Stimulated activated CD4-positive, alpha-beta T cell treated with anti-CD3 and anti-CD28 coated beads, Interleukin-4, amount 100 ng/mL, for 24 hours (primary cell): ENCODE measurements around the gene SRCIN1.
A peak's percentile ranks its signal among the peaks of the same experiment; 100 is the strongest.

Source experiments
- DNase-seq: peaks from one replicate; pipeline ENCODE4 v3.0.0-alpha.2; 2020

SRCIN1 gene

DNA sequence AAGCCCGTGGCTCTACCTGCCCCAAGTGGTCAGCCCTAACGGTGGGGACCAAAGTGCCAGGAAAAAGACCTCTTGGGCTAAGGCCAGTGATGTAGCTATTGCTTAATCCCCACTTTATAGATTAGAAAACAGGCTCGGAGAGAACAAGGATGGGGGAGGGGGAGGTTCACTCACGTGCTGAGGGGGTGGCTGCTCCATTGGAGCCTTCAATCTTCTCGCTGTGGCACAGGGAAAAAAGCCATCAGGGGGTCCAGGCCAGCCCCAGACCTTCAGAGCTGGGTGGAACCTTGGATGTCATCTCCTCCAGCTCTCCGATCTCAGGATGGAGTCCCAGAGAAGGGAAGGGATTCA lies 45.9 kb downstream of the SRCIN1 start:
- DNase-seq: no peak

DNA sequence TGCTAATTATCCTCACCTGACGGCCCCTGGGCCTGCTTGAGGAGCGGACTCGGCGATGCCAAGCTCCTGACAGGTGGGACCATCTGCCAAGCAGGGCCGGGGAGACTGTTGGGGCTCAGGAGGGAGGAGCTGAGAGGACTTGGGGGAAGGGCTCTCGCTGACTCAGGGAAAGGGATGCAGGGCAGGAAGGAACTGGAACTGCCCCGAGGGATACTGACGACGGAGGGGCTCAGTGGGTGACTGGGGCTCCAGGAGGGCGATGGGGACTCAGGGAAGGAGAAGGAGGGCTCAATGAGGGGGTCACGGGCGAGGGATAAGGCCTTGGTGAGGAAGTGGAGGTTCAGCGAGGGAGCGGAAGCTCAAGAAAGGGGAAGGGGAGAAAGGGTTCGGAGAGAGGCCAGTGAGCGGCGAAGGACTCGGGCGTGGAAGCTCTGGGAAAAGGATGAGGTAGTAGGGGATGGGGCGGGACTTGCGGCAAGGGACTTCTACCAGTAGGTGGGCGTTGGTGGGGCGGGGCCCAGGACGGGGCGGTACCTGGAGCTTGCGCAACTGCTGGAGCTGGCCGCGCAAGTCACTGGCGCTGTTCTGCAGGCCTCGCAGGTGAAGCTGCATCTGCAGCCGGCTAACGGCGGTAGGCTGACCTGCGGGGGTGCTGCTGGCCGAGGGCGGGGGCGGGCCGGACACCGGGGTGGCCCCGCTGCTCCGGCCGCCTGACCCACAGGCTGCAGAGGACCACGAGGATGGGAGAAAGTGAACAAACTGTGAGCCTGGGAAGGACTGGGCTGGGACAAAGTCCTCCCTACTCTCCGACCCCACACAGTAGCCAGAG lies 46.5 kb downstream of the SRCIN1 start:
- DNase-seq: peak; percentile 93

DNA sequence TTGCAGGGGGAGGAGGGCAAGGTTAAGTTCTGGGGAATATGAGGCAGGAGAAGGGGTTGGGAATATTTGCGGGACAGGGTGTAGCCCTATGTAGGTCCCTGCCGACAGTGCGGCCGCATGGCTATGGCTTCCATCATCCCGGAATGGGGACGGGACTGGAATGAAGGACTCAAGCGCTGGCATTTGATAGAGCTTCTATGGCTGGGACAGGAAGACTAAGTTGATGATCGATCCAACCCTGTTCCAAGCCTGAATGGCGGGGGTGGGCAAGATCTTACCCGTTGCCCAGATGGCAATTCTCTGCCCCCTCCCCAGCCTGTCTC lies 47.1 kb downstream of the SRCIN1 start:
- DNase-seq: no peak

DNA sequence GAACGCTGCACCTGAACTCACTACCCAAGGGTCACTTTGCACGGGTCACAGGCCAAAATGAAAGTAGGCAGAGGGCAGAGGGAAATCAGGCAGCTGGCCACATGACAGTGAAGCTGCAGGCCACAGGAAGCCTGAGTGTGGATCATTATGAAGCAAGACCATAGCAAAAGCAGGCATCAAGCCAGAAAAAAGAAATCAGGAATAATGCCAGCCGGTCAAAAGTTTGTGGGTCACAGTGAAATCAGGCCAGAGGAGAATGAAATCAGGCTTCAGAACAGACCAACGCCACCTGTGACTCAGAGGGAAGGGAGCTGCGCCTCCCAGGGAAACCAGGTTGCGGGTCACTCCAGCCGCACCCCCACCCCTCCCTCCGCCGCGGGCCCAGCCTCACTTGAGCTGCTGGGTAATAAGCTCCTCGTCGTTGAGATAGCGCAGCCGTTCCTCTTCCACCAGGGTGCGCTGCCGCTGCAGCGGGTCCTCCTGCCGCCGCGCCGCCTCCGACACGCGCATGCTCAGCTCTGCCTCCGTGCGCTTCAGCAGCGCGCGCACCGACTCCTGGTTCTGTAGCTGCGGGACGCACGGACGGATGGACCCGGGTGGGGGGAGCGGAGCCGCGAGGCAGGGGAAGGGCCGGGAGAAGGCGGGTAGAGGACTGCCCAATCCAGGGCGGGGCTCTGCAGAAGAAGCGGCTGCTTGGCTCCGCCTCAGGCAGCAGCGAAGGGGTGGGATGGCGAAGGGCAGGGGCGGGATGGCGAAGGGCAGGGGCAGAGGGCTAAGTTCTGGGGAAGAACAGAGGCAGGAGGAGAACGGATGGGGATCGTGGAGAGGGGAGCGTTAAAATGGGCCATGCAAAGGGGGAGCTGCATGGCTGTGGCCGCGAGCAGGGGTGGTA lies 47.7 kb downstream of the SRCIN1 start:
- peak; percentile 92 for DNase-seq

DNA sequence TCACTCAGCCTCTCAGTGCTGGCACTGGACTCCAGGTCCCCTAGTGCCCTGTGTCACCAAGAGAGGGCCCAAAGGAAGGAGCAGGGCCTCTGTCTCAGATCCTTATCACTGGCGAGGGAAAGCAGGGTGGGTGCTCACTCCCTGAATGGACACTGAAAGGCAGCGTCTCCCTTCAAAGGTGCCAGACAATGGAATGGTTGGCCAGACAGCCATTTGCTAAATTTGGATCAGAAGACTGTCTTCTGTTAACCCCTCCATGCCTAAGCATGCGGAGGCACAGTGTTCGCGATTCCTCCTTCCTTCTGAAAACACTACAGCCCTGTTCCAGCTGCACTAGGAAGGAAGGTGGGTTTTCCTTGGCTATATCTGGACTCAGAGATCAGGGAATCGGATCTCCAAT lies 48.4 kb downstream of the SRCIN1 start:
- no peak for DNase-seq

DNA sequence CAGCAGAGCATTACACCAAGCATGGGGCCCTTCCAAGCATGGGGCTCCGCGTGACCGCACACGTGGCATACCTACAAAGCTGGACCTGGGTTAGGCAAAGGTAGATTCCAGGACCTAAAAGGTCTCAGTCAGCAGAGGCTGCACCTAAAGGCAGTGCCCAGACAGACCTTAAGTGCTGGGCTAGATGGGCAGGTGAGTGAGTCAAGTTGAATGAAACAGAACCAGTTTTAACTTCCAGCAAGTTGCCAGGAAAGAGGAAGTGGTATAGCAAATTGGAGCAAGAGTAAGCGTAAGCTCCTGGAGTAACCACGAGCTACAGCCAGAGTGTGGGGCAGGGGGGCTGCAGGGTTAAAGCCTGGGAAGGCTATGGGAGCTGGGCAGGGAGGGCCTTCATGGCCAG lies 49.5 kb downstream of the SRCIN1 start:
- DNase-seq: no peak

DNA sequence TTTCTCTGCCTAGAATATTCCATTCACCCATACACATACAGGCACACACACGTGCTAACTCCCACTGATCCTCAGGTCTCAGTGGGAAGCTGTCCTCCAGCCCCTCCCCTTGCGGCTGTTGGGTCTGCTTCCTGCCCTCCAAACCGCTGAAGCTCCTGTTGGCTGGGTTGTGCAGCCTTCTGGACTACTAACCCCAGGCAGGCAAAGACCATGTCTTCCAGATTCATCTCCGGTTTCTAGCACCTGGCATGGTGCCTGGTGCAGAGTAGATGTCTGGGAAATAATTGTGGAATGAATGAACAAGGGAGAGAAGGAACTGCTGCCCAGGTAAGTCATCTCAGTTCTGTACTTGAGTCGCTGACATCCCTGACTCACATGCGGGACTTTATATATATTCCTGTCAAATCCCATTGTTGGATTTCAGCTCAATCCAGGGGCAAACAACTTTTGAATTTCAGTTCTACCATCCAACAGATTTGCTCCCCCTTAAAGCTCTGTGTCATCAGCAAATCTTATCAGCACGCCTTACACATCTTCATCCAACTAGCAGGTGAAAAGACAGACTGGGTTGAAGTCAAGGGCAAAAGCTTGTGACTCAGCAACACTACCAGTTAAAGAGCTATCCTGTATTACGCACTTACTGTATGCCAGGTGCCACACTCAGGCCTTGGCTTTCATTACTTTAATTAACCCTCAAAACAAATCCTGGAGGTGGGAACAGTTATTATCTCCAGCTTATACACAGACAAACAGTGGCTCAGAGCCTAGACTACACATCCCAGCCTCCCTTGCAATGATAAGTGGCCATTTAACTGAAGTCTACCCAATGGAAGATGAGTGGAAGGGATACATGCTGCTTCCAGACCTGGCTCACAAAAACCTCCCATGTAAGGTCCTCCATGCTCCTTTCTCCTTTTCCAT lies 51.1 kb downstream of the SRCIN1 start:
- DNase-seq: no peak

DNA sequence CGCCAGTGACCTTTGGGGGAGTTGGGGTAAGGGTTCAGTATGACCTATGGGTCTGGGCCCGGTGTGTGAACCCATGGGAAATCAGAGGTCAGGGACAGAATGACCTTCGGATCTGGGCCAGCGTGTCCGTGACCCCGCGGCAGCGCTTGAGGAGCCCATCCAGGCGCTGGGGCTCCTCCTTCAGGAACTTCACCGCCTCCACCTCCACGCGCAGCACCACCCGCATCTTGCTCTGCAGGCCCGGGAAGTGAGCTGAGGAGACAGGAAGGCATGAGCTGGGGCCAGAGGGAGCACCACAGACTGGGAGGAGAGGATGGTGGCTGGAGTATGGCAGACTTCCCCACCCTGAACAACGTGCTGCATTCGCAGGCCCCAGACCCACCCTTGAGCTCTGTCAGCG lies 53.4 kb downstream of the SRCIN1 start:
- DNase-seq: no peak

DNA sequence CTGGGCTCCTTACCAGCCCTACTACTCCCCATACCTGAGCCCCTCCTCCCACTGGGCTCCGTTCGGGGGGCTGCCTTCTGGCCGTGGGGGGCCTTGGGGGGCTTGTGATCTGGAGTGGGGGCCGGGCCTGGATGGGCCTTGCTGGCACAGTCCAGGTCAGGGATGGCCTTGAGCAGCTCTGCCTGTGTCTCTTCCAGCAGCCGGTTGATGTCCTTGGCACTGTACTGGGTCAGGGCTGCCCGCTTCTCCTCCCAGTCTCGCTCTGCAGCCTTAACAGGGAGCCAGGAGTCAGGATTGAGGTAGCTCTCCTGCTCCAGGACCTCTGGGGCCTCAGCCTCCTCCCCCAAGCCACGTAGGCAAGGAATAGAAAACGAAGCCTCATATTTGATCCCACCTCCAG lies 54.6 kb downstream of the SRCIN1 start:
- no peak for DNase-seq

DNA sequence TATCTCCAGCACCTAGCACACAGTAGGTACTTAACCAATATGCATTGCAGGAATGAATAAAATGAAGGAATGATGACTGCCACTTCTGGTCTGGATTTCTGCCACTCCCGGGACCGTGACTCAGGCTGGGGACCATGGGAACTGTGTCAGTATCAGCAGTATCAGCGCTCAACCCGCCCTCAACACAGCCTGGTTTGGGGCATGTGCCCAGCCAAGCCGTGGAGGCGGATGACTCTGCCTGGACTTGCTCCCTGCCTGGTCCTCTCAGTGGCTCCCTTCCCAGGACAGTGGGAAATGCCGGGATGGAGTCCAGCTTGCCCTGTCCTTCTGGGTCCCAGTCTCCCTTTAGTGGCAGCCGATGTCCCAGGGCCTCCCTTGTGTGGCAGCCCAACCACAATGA lies 55.1 kb downstream of the SRCIN1 start:
- DNase-seq: no peak

DNA sequence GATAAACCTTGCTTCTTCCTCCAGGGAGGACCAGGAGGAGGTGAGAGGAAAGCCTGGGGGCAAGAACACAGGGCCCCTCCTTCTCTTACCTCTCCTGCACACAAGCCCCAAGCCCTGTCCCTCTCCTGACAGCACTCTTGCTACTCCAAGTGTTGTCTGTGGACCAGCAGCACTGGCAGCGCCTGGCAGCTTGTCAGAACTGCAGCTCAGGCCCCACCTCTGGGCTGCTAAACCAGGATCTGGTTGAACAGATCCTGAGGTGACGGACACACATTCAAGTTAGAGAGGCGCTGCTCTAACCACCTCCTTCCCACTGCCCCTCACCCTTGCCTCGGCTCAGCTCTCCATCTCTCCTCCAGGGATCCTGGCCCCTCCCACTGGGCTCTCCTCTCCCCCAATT lies 56.5 kb downstream of the SRCIN1 start:
- DNase-seq: no peak

DNA sequence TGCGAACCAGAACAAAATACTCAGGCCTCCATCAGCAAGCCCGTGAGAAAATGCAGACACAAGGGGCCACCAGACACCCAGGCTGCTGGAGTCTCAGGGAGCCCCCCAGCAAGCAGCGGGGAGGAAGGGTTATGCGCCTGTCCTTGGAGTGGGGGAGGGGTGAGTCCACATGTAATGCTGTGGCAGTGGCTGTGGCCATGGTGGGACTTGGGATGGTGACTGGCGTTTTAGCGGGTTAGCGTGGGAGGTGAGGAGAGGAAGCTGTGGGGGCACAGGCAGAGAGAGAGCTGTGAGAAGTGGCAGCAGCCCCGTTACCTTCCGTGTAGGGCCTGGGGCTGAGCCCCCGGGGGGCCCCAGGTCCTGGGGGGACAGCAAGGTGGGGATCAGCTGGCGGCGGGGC lies 58.3 kb downstream of the SRCIN1 start:
- DNase-seq: no peak

DNA sequence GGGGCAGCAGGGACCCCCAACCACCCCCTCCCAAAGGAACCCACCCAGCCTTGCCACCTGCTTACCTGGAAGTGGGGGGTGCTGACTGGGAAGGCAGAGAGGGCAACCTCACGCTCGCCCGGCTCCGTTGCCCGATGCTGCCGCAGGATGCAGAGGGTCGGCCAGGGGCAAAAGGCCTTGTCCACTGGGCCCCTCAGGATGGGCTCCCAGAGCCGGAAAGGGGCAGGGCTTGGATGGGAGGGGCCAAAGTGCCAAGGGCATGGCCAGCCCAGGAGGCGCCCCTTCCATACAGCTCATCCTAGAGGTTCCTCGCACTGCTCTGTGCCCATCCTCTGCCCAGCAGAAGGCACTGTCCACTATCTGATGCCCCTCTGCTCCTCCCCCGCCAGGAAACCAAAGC lies 59.4 kb downstream of the SRCIN1 start:
- no peak for DNase-seq

DNA sequence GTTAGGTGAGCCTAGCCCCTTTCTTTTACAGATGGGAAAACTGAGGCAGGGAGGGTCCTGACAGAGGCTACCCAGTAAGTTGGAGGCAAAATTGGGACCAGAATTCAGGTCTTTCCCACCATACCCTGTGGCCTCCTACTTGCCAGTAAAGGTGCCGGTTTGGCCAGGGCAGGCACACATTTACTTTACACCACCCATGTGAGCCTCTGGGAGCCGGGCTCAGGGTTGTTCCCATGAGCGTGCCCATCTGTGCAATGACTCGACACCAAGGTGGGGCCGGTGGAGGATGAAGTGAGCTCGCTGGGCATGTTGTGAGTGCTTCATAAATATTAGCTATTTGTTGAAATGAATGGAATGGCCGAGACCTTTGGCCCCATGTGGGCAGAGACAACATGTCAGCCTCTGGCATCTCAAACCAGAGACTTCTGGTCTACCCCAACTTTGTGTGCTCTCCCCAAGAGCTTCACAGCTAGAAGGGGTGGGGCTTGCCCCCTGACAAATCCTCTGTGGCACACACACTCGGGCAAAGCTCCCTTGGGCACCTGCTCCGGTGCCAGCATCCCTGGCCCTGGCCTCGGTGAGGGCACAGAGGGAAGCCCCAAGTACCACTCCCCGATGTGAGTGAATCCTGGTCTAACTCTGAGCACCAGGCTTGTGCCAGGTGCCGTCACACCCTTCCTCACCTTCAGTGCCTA lies 60.1 kb downstream of the SRCIN1 start:
- no peak for DNase-seq

DNA sequence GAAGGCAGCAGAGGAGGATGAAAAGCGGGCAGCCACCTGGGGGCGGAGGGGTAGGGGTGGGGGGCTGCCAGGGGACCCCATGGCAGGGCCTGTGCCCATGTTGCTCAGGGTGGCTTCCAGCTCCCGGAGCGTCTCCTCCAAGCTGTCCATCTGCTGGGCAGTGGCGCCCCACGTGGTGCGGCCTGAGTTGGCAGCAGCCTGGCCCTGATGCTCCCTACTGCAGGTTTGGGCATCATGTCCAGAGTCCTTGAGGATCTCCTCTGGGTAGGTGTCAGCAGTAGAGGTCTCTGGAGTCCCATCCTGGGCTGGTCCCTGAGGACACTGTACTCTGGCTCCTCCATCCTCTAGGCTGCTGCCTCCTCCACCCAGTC lies 60.9 kb downstream of the SRCIN1 start:
- no peak for DNase-seq

DNA sequence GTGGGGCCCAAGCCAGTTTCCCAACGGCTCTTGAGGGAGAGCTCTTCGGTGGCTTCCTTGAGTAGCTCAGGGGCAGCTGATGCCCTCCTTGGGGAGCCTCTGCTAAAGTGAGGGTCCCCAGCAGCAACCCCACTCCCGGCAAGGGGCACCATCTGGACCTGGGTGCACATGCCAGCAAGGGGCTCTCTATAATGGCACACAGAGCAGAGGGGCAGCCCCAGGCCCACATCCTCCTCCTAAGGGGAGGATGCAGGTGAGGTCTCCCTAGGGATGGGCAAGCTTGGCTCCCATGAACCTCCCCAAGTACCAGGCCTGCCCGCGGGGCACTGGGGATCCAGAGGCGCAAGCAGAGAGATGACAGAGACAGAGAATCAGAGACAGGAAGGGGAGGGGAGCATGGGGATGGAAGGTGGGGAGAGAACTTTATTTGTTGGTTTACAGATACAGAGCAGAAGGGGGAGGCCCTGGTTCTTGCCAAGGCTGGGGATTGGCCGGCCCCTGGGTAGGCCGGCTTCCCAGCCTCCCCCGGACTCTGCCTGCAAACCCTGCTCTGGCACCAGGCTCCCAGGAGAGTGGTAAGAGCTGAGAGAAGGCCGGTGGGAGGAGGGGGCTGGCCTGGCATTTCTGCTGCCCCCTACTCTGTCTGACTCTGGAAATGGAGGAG lies 61.4 kb downstream of the SRCIN1 start:
- no peak for DNase-seq

DNA sequence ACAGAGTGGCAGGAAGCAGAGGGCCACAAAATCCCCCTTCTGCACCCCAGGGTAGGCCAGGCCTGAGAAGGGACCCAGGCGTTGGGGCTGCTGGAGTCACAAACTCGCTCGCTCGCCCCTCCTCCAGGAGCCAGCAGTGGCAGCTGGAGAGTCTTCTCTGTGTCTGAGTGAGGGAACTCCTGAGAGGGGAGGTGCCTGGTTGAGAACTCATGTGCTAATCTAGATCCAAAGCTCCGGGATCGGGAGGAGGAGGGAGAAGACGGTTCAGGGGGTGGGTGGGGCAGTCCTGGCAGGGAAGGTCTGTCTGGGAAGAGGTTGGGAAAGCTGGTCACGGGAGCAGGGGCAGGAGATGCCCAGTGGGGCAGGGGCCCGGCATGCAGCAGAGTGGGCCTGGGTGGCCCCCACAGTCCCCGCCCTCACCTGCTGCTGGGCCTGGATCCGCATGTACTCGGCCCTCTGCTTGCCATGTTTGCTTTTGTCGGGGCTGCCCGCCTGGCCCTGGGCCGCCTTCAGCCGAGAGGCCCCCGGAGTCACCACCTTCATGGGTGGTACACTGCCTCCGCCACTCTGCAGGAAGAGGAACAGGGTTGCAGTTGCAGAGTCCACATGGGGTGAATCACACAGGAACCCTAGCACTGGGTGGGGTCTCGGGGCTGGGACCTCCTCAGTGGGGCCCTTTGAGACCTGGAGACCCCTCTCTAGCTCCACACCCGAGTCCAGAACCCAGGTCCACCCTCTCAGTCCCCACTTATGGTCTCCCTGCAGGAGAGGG lies 62.2 kb downstream of the SRCIN1 start:
- DNase-seq: no peak

DNA sequence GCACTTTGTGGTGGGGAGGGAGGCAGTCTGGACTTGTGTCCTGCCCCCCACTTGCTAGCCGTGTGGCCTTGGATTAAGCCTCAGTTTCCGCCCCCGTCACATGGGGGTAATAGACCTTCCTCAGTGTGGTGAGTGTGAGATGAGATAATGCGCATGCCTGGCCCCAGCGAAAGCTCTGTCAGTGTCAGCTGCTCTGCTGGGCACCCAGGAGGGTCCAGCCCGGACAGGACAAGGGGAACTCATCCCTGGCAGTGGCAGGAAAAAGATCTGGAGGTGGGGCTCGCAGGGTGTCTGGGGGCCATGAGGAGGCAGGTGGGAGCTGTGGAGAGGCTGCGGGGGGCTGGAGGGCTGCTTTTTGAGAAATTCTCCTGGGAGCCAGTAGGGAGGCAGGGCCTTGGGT lies 63.5 kb downstream of the SRCIN1 start:
- no peak for DNase-seq

DNA sequence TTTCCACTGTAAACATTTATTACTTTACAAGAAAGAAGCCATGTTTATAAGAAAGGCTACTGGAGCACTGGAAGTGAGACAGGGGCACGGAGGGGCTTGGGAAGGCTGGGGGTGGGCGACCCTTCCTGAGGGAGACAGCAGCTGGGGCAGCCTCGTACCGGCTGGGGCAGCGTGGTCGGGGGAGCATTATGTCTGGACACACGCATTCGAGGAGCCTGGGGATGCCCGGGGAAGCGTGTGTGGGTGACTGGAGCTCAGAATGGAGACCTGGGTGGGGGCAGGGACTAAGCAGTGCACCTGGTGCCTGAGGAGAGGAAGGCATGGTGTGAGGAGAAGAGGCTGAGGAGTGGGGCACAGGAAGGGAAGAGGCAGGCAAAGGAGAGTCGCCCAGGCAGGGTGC lies 64.5 kb downstream of the SRCIN1 start:
- DNase-seq: no peak

DNA sequence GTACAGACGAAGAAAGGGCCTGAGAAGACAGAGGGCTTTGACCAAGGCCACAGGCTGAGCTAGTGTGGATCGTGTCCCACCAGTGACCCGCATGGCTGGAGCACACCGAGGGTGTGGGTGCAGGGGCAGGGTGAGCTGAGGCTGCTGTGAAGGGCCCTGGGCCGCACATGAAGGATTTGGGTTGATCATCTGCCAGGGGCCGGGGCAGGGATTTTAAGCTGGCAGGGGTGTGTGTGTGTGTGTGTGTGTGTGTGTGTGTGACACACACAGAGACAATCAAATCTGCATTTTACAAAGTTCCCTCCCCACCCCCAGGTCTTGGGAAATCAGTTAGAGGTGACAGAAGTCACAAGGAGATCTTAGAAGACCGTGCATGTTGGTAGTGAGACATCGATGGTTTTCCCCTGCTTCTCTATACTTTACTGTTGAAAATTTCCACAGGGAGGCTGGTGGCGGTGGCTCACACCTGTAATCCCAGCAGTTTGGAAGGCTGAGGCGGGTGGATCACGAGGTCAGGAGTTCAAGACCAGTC lies 65.2 kb downstream of the SRCIN1 start:
- no peak for DNase-seq

DNA sequence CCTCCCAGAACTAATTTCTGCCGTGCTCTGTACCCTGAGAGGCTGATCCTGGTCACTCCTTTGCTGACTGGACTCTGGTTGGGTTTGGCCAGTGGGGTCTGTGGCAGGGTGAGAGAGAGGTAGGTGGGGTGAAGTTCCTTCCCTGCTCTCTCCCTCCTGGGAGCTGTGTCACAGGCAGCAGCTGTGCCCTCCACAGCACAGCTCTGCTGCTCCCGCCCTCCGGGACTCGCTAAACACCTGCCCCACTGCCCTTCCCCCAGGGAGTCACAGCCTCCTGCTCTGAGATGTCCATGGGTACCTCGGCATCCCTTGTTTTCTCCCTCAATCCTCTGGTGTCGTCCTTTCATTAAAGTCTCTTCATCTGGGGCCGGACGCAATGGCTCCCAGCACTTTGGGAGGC lies 66.4 kb downstream of the SRCIN1 start:
- no peak for DNase-seq
